Body of pancreas (tissue), 4 donors: ENCODE results near the gene RAB1B. TPM values are rescaled to one million over a fixed set of nuclear protein-coding genes. Genes with fewer than 3 reads are reported as not detected.
A peak's percentile ranks its signal among the peaks of the same experiment; 100 is the strongest.

Experiments
- ATAC-seq: fragments of 150-250 bp; one replicate; pipeline ENCODE4 v1.9.1; 2016
- DNase-seq, 4 donors: peaks; one replicate each; pipeline ENCODE4 v3.0.0-alpha.2; 2019
- H3K27ac ChIP-seq, 4 donors: fragments of 200-600 bp; sonication (generic); 1 replicate in 3 of 4; 2 replicates in 1 of 4; pipeline versions ENCODE4 v1.5.1 to v1.6.1; 2016 to 2019; ENCODE audit warnings: mild to moderate bottlenecking in 1 of 4, mixed read lengths in 1 of 4, moderate library complexity in 1 of 4
- H3K27me3 ChIP-seq, 2 donors: fragments of 200-600 bp; sonication (generic); one replicate each; pipeline ENCODE4 v1.6.0; 2016; ENCODE audit warnings: mild to moderate bottlenecking in 1 of 2
- H3K36me3 ChIP-seq, 2 donors: fragments of 200-600 bp; sonication (generic); replicated peaks in 1 of 2; 2 replicates each; pipeline ENCODE4 v1.5.1; 2016; ENCODE audit warnings: low read depth in 2 of 2; ENCODE audit not compliant: insufficient read depth in 1 of 2
- H3K4me1 ChIP-seq: fragments of 200-600 bp; sonication (generic); one replicate; pipeline ENCODE4 v1.6.0; 2016
- H3K4me3 ChIP-seq, 2 donors: fragments of 200-600 bp; sonication (generic); 1 replicate in 1 of 2; 2 replicates in 1 of 2; pipeline ENCODE4 v1.5.1; 2016 to 2019
- H3K9me3 ChIP-seq, 3 donors: fragments of 200-600 bp; sonication (generic); 1 replicate in 2 of 3; 2 replicates in 1 of 3; pipeline ENCODE4 v1.5.1; 2016
- CTCF ChIP-seq, 7 experiments: fragments of 450-650 bp in 4 of 7; fragments of 200-600 bp in 3 of 7; sonication (generic) in 3 of 7; IDR thresholded peaks; one replicate each; pipeline ENCODE4 v1.5.1; 2016 to 2019; ENCODE audit warnings: antibody characterized with exemption in 7 of 7
- POLR2A ChIP-seq, 3 donors: fragments of 450-650 bp; IDR thresholded peaks; one replicate each; pipeline ENCODE4 v1.6.1; 2016; ENCODE audit warnings: antibody characterized with exemption in 3 of 3, mild to moderate bottlenecking in 2 of 3
- WGBS, 2 donors: methylation state at CpG; one replicate each; pipeline ENCODE4 v1.1.5; 2017; 5-methylcytosine and 5-hydroxymethylcytosine counted together
- intact Hi-C: fragments of 100-400 bp; cut with DNase I; formaldehyde crosslinking; loops from one replicate; pipeline ENCODE4 v1.15.1; 2023
- total RNA-seq, 2 donors: library from RNA; depleted of rRNA; stranded (reverse); fragments of >200 nt; gene quantifications; one replicate each; pipeline ENCODE4 v1.1.0, GENCODE V29; 2016

The RAB1B gene
- total RNA-seq, 2 donors from 2014 or later, result 67.7 to 74.5 TPM

GRCh38 chr11:66288671-66289547, 20.5 kb downstream of the RAB1B start, which contains the start of gene YIF1A:
TSS of gene YIF1A (minus strand) at chr11:66289143. CDS start at chr11:66288985, 158 bp downstream.
- WGBS, 2 donors, result 0% methylated on average over 1 to 86 of the region's 87 CpGs
- ATAC-seq (peak; percentile 95), DNase-seq (peak; percentile 99 to 100 (median 100))
- Histone ChIP-seq H3K27me3 (no peaks in the 10 kb centered on the region), H3K4me1 (peaks cover 45% of the 10 kb centered on the region), H3K4me3 (peak within 1 kb of the TSS; percentile 65 to 66), H3K36me3 (peaks cover 0 to 2% of the 10 kb centered on the region in 2 donors), H3K9me3 (no peaks in the 10 kb centered on the region), H3K27ac (peak within 1 kb of the TSS; percentile 96 to 99 (median 98))
- peak; percentile 96 to 97 (median 97) for TF ChIP-seq POLR2A (IDR thresholded peaks at IDR 0.05)
- peak in 2 of 7 experiments; percentile 9 to 23 for TF ChIP-seq CTCF (IDR thresholded peaks at IDR 0.05)
- intact Hi-C loops, result no loop called here

GRCh38 chr11:66289548-66290329, 21.3 kb downstream of the RAB1B start:
- peak overlapping the region; percentile 96 to 99 (median 98) for H3K27ac ChIP-seq
- H3K36me3 ChIP-seq, result no peaks in the 10 kb centered on the region

GRCh38 chr11:66290330-66290621, 21.8 kb downstream of the RAB1B start:
- DNase-seq, result no peak
- no peak for TF ChIP-seq POLR2A (IDR thresholded peaks at IDR 0.05)
- no peak for TF ChIP-seq CTCF (IDR thresholded peaks at IDR 0.05)
- no peaks in the 10 kb centered on the region for H3K9me3 ChIP-seq
- peak overlapping the region in 2 of 4 donors; percentile 96 to 99 for H3K27ac ChIP-seq
- no peak for ATAC-seq
- H3K36me3 ChIP-seq, result no peaks in the 10 kb centered on the region
- no peak overlapping the region for H3K4me3 ChIP-seq
- WGBS, 2 donors, result 39 to 64% methylated on average over 2 of the region's 2 CpGs
- intact Hi-C loops, result no loop called here
- H3K4me1 ChIP-seq, result peaks cover 45% of the 10 kb centered on the region
- H3K27me3 ChIP-seq, result no peaks in the 10 kb centered on the region

More at GRCh38 chr11:66289548-66290329, 21.3 kb downstream of the RAB1B start:
- 9 to 17% methylated on average over 9 to 36 of the region's 36 CpGs for WGBS, 2 donors
- H3K4me3 ChIP-seq, result peak overlapping the region; percentile 34 to 40
- no peak for TF ChIP-seq POLR2A (IDR thresholded peaks at IDR 0.05)
- no peak for TF ChIP-seq CTCF (IDR thresholded peaks at IDR 0.05)
- peaks cover 45% of the 10 kb centered on the region for H3K4me1 ChIP-seq
- peak; percentile 79 to 82 (median 80) for DNase-seq
- intact Hi-C loops, result no loop called here
- no peaks in the 10 kb centered on the region for H3K9me3 ChIP-seq
- peak; percentile 41 for ATAC-seq
- no peaks in the 10 kb centered on the region for H3K27me3 ChIP-seq

GRCh38 chr11:66291303-66291705, 22.9 kb downstream of the RAB1B start:
- no peaks in the 10 kb centered on the region for H3K36me3 ChIP-seq
- intact Hi-C loops, result no loop called here
- TF ChIP-seq POLR2A (IDR thresholded peaks at IDR 0.05) (no peak), CTCF (IDR thresholded peaks at IDR 0.05) (no peak)
- no peak overlapping the region for H3K4me3 ChIP-seq
- H3K4me1 ChIP-seq, result peaks cover 45% of the 10 kb centered on the region
- no peak overlapping the region for H3K27ac ChIP-seq
- DNase-seq (no peak), ATAC-seq (no peak)
- 13 to 58% methylated on average over 2 to 12 of the region's 16 CpGs for WGBS, 2 donors
- H3K9me3 ChIP-seq, result no peaks in the 10 kb centered on the region
- H3K27me3 ChIP-seq, result no peaks in the 10 kb centered on the region
